Transverse colon (tissue), 4 donors: Measurements from ENCODE around the gene MXRA8. TPM values are rescaled to one million over a fixed set of nuclear protein-coding genes. Genes with fewer than 3 reads are reported as not detected.
A peak's percentile ranks its signal among the peaks of the same experiment; 100 is the strongest.
"Not testable (repeated sequence)": the region's sequence is repeated elsewhere in the genome, so short reads cannot be mapped to it uniquely, and the experiment has no call there.

Experiments
- DNase-seq: peaks from one replicate; pipeline ENCODE4 v3.0.0-alpha.2; 2019
- H3K27ac ChIP-seq, 4 donors: fragments of 200-600 bp; sonication (generic); 2 replicates each; pipeline ENCODE4 v1.5.1; 2016 to 2018; ENCODE audit warnings: inconsistent platforms in 4 of 4
- H3K27me3 ChIP-seq: fragments of 200-600 bp; sonication (generic); 2 replicates; pipeline ENCODE4 v1.5.1; 2017; ENCODE audit warnings: inconsistent platforms
- H3K36me3 ChIP-seq, 4 donors: fragments of 200-600 bp; sonication (generic); 2 replicates each; pipeline ENCODE4 v1.5.1; 2017 to 2019; ENCODE audit warnings: inconsistent platforms in 4 of 4
- H3K4me1 ChIP-seq, 4 donors: fragments of 200-600 bp; sonication (generic); 2 replicates each; pipeline ENCODE4 v1.5.1; 2017 to 2020; ENCODE audit warnings: inconsistent platforms in 4 of 4
- H3K4me3 ChIP-seq, 4 donors: fragments of 200-600 bp; sonication (generic); 1 replicate in 1 of 4; 2 replicates in 3 of 4; pipeline versions ENCODE4 v1.5.1 to v1.6.1; 2017 to 2019; ENCODE audit warnings: inconsistent platforms in 4 of 4
- H3K9me3 ChIP-seq, 2 donors: fragments of 200-600 bp; sonication (generic); 2 replicates each; pipeline ENCODE4 v1.5.1; 2017 to 2019; ENCODE audit warnings: inconsistent platforms in 2 of 2
- EP300 ChIP-seq: sonication (generic); formaldehyde crosslinking; IDR thresholded peaks from one replicate; pipeline ENCODE4 v1.6.1; 2017; ENCODE audit warnings: antibody characterized with exemption, low read depth
- POLR2A ChIP-seq: fragments of 450-650 bp; IDR thresholded peaks from one replicate; pipeline ENCODE4 v1.6.1; 2016; ENCODE audit warnings: antibody characterized with exemption, mild to moderate bottlenecking, moderate library complexity
- POLR2AphosphoS5 ChIP-seq, 3 donors: sonication (generic); formaldehyde crosslinking; IDR thresholded peaks; one replicate each; pipeline ENCODE4 v1.6.1; 2016; ENCODE audit warnings: antibody characterized with exemption in 3 of 3
- WGBS, 2 donors: methylation state at CpG; one replicate each; pipeline ENCODE4 v1.1.5; 2018; ENCODE audit warnings: low coverage in 1 of 2; 5-methylcytosine and 5-hydroxymethylcytosine counted together
- in situ Hi-C, 4 donors: fragments of 200-750 bp; cut with MboI; loops; one replicate each; pipeline versions ENCODE4 v1.15.0 to v1.15.1; 2017; ENCODE audit warnings: low sequenced_read_pairs in 3 of 4, low pct_ligation_motif_present in 1 of 4, low pct_unique_long_range_greater_than_20kb in 1 of 4
- intact Hi-C: fragments of 100-400 bp; cut with DNase I; formaldehyde crosslinking; loops from one replicate; pipeline ENCODE4 v1.15.1; 2023; ENCODE audit warnings: low total_unique reads
- total RNA-seq, 4 donors: library from RNA; depleted of rRNA; stranded (reverse); fragments of >200 nt; gene quantifications; one replicate each; pipeline ENCODE4 v1.1.0, GENCODE V29; 2016
- TF ChIP-seq, protein P1 (sequence below), 5 experiments: fragments of 200-600 bp in 3 of 5; fragments of 450-650 bp in 2 of 5; sonication (generic) in 3 of 5; IDR thresholded peaks; 1 replicate in 2 of 5; 2 replicates in 3 of 5; pipeline ENCODE4 v1.5.1; 2016 to 2017; ENCODE audit warnings: antibody characterized with exemption in 5 of 5, inconsistent platforms in 3 of 5, mild to moderate bottlenecking in 2 of 5, moderate library complexity in 1 of 5

Gene MXRA8
- total RNA-seq, 4 donors from 2014 or later = 31.1 to 145 (median 57.1) TPM

DNA sequence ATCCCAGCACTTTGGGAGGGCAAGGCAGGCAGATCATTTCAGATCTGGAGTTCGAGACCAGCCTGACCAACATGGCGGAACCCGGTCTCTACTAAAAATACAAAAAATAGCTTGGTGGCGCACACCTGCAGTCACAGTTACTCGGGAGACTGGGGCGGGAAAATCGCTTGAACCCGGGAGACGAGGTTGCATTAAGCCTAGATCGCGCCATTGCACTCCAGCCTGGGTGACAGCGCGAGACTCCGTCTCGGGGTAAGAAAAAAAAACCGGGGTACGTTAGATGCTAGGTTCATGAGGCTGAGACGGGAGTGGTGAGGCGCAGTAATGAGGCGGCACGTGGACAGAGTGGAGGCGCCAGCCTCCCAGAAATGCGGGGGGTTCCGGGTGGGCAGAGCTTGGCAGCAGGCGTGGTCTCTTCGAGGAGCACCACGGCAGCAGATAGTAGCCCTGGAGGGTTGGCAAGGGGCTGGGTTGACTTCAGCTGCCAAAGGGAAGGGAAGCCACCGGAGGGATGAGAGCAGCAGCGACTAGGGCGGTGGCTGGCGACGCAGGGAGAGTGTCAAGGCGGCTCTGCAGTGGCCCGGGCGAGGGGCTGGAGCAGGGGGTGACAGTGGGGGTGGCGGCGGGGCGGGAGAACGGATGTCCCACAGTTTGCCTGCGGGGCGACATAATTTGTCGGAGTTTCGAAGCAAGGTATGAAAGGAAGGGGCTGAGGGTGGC, 47.9 kb upstream of the MXRA8 start:
- DNase-seq = no peak
- in situ Hi-C loops = no loop called here
- H3K36me3 ChIP-seq = peaks cover 0 to 18% (median 2%) of the 10 kb centered on the region in 4 donors
- H3K9me3 ChIP-seq = no peaks in the 10 kb centered on the region
- H3K27me3 ChIP-seq = no peaks in the 10 kb centered on the region
- 36 to 53% methylated on average over 24 to 42 of the region's 43 CpGs for WGBS, 2 donors
- peaks cover 17 to 39% (median 24%) of the 10 kb centered on the region in 4 donors for H3K4me1 ChIP-seq
- TF ChIP-seq POLR2AphosphoS5 (IDR thresholded peaks at IDR 0.05) (no peak), EP300 (no peak), POLR2A (no peak)
- TF ChIP-seq, protein P1, sequence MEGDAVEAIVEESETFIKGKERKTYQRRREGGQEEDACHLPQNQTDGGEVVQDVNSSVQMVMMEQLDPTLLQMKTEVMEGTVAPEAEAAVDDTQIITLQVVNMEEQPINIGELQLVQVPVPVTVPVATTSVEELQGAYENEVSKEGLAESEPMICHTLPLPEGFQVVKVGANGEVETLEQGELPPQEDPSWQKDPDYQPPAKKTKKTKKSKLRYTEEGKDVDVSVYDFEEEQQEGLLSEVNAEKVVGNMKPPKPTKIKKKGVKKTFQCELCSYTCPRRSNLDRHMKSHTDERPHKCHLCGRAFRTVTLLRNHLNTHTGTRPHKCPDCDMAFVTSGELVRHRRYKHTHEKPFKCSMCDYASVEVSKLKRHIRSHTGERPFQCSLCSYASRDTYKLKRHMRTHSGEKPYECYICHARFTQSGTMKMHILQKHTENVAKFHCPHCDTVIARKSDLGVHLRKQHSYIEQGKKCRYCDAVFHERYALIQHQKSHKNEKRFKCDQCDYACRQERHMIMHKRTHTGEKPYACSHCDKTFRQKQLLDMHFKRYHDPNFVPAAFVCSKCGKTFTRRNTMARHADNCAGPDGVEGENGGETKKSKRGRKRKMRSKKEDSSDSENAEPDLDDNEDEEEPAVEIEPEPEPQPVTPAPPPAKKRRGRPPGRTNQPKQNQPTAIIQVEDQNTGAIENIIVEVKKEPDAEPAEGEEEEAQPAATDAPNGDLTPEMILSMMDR (IDR thresholded peaks at IDR 0.05) = no peak
- intact Hi-C loops = no loop called here
- H3K27ac ChIP-seq = peak overlapping the region; percentile 88 to 95 (median 91)
- peak overlapping the region; percentile 92 to 97 (median 96) for H3K4me3 ChIP-seq

DNA sequence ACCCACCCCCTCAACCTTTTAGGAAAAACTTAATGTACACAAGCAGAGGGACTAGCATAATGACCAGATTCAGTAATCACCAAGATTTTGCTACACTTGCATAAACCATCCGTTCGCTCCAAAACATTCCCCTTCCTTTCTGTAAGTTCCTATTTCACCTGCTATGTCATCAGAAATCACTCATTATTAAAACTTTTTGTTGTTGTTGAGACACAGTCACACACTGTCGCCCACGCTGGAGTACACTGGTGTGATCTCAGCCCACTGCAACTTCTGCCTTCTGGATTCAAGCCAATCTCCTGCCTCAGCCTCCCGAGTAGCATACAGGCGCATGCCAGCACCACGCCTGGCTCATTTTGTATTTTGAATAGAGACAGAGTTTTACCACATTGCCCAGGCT, 45.3 kb upstream of the MXRA8 start:
- WGBS, 2 donors = 79 to 85% methylated on average over 7 of the region's 7 CpGs
- Histone ChIP-seq H3K36me3 (peaks cover 0 to 18% (median 2%) of the 10 kb centered on the region in 4 donors), H3K4me3 (no peak overlapping the region), H3K27ac (no peak overlapping the region), H3K27me3 (no peaks in the 10 kb centered on the region), H3K9me3 (no peaks in the 10 kb centered on the region), H3K4me1 (peaks cover 27 to 41% (median 33%) of the 10 kb centered on the region in 4 donors)
- intact Hi-C loops = loop anchor here (5.0 kb wide), 1 partner anchor 34 kb away; the partner anchor contains the start of gene VWA1
- in situ Hi-C loops = no loop called here
- DNase-seq = no peak
- no peak for TF ChIP-seq POLR2AphosphoS5 (IDR thresholded peaks at IDR 0.05)
- TF ChIP-seq POLR2A = no peak
- TF ChIP-seq EP300 = no peak
- TF ChIP-seq, protein P1 (IDR thresholded peaks at IDR 0.05) = no peak

DNA sequence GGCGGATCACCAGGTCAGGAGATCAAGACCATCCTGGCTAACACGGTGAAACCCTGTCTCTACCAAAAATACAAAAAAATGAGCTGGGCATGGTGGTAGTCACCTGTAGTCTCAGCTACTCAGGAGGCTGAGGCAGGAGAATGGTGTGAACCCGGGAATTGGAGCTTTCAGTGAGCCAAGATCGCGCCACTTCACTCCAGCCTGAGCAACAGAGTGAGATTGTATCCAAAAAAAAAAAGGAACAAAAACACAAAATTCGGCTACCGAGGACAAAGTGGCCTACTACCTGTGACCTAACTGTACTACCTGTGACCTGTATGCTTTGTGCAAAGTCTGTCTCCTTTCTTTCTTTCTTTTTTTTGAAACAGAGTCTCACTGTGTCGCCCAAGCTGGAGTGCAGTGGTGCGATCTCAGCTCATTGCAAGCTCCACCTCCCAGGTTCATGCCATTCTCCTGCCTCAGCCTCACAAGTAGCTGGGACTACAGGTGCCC, 44.6 kb upstream of the MXRA8 start:
- intact Hi-C loops = loop anchor here (5.0 kb wide), 1 partner anchor 34 kb away; the partner anchor contains the start of gene VWA1
- WGBS, 2 donors = 81 to 86% methylated on average over 8 to 9 of the region's 9 CpGs
- in situ Hi-C loops = not testable (repeated sequence)

DNA sequence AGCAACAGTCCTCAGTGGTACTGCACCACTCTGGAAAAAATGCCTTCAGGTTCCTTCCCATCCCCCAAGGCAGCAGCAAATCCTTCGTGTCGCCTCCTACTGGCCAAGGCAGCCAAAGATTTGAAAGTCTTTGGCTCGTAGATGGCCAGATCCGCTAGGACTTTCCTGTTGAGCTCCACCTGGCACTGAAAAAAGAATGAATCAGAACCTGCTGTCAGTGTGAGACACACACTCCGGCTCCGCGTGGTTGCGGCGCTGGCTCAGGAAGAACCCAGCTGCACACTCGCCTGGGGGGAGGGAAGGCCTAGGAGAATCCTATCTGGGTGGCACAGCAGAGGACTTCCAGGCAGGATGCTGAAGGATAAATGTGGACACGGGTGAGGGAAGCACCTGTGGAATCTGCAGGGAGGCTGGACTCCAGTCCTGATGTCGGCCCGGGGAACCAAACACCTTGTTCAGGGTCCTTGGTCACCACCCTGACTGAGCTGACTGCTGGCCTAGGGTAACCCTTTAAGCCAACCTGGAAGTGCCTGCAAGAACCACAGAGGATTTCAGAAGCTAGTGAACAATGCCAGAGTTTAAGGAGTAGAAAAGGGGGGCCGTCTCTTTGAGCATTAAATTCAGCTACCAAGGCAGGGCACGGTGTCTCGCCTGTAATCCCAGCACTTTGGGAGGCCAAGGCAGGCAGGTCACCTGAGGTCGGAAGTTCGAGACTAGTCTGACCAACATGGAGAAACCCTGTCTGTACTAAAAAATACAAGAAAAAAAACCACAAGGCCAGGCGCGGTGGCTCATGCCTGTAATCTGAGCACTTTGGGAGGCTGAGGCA, 43.9 kb upstream of the MXRA8 start:
- WGBS, 2 donors = 75 to 83% methylated on average over 8 to 20 of the region's 20 CpGs
- Histone ChIP-seq H3K36me3 (peaks cover 0 to 22% (median 2%) of the 10 kb centered on the region in 4 donors), H3K9me3 (no peaks in the 10 kb centered on the region), H3K27ac (no peak overlapping the region), H3K27me3 (no peaks in the 10 kb centered on the region), H3K4me3 (no peak overlapping the region), H3K4me1 (peaks cover 25 to 43% (median 34%) of the 10 kb centered on the region in 4 donors)
- intact Hi-C loops = loop anchor here (5.0 kb wide), 1 partner anchor 35 kb away; the partner anchor contains the start of gene VWA1
- DNase-seq = peak; percentile 36
- in situ Hi-C loops = no loop called here
- TF ChIP-seq POLR2AphosphoS5 (IDR thresholded peaks at IDR 0.05) = no peak
- TF ChIP-seq, protein P1 (IDR thresholded peaks at IDR 0.05) = peak; percentile 22 to 54 (median 46)

More for the DNA sequence above, 44.6 kb upstream of the MXRA8 start:
- not testable (repeated sequence) for H3K4me3 ChIP-seq, H3K27ac ChIP-seq, H3K27me3 ChIP-seq, DNase-seq, H3K9me3 ChIP-seq
- H3K36me3 ChIP-seq = peaks cover 0 to 18% (median 2%) of the 10 kb centered on the region in 4 donors
- peaks cover 24 to 39% (median 31%) of the 10 kb centered on the region in 4 donors for H3K4me1 ChIP-seq
